ENCODE results near the gene ANKDD1B. TPM values are rescaled to one million over a fixed set of nuclear protein-coding genes. Genes with fewer than 3 reads are reported as not detected.

Gene ANKDD1B
- total RNA-seq = 1 to 10 TPM in 1 of 4 donors, under 1 TPM in 1, not detected in 2; 0.51 to 1.5 TPM

DNA sequence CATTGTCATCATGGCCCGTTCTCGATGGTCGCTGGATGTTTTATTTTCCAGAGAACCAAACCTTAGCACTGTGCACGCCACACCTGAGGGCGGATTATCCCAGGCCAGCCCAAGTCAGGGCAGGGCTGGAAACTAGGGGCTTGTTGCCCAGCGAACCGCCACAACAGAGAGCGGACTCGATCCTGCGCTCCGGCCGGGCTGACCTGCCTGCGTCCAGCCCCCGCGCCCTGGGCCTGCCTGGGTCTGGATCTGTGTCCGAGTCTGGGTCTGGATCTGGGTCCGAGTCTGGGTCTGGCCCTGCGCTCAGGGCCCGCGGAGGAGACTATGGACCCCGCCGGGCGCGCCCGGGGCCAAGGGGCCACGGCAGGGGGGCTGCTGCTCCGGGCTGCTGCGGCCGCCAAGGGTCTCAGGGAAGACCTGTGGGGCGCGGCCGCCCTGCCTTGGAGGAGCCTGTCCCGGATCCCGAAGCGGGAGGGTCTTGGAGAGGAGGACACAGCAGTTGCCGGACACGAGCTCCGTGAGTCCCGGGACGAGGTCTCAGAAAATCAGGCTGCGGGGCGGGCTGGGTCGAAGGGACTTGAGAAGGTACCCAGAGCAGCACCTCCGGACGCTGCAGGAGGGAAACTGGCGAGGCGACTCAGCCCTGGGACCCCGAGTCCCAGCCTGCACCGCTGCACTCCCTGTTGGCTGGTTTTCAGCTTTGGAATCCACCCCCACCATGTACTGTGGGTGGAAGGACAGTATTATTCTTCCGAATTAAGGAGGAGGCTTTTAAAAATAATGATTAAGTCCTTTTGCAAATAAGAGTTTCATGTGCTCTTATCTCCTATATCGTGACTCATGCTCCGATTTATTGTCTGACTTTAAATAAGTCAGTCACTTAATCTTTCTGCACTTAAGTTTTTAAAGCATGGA is at the start of gene ANKDD1B:
ANKDD1B (plus strand) TSS at position 143 of the 915 bp plus-strand sequence; CDS start at position 325, 182 bp downstream.
- TF ChIP-seq, protein P1, sequence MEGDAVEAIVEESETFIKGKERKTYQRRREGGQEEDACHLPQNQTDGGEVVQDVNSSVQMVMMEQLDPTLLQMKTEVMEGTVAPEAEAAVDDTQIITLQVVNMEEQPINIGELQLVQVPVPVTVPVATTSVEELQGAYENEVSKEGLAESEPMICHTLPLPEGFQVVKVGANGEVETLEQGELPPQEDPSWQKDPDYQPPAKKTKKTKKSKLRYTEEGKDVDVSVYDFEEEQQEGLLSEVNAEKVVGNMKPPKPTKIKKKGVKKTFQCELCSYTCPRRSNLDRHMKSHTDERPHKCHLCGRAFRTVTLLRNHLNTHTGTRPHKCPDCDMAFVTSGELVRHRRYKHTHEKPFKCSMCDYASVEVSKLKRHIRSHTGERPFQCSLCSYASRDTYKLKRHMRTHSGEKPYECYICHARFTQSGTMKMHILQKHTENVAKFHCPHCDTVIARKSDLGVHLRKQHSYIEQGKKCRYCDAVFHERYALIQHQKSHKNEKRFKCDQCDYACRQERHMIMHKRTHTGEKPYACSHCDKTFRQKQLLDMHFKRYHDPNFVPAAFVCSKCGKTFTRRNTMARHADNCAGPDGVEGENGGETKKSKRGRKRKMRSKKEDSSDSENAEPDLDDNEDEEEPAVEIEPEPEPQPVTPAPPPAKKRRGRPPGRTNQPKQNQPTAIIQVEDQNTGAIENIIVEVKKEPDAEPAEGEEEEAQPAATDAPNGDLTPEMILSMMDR (IDR thresholded peaks at IDR 0.05; ENCODE audit: low read depth) = no peak

- TF ChIP-seq, protein P1 (IDR thresholded peaks at IDR 0.05; ENCODE audit: low read depth) = no peak
These were observed 44.4 kb upstream of the ANKDD1B start for GRCh38 chr5:75566710-75567309.

DNA sequence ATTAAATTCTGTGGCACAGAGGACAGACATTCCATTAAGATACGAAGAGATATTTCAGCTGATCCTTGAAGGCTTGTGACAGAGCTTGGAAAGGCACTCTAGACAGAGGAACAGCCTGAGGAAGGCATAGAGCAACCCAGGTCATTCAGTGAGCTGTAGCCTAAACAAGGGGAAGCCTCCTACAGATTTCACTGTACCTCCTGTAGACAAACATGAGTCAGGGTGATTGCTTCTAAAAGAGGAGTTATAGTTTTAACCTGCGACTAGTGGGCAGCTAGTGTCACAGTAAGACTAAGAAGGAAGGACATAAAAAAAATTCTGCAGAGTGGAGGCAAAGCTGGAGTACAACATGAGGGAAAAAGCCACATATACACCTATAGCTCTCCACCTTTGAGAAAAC is 43.5 kb upstream of the ANKDD1B start:
- TF ChIP-seq, protein P1 (IDR thresholded peaks at IDR 0.05; ENCODE audit: low read depth) = no peak

- TF ChIP-seq, protein P1 (IDR thresholded peaks at IDR 0.05; ENCODE audit: low read depth) = no peak
These were observed 43.1 kb upstream of the ANKDD1B start for GRCh38 chr5:75568202-75568601.

- TF ChIP-seq, protein P1 (IDR thresholded peaks at IDR 0.05; ENCODE audit: low read depth) = no peak
These were observed 39.7 kb upstream of the ANKDD1B start for GRCh38 chr5:75571547-75571946.

DNA sequence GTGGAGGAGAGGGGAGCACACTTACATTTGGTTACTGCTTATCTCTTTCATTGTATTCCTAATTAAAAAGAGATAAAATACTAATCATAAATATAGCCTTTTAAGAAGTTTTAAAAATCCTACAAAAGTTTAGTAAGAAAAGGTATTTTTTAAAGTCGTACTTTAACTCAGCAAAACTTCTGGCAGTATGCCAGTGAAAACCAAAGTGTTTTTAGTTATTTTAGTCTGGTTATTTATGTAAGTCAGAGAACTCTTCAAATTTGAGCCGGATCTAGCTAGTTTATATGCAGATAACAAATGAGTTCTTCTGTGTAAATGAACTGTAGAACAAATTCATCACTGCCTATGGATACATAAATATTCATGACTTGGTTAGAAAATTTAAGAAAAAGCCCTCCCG is 36.5 kb upstream of the ANKDD1B start:
- TF ChIP-seq, protein P1 (IDR thresholded peaks at IDR 0.05; ENCODE audit: low read depth) = no peak

GRCh38 chr5:75584641-75585040 is 26.6 kb upstream of the ANKDD1B start:
- TF ChIP-seq, protein P1 (IDR thresholded peaks at IDR 0.05; ENCODE audit: low read depth) = no peak

All from subcutaneous adipose tissue (tissue), 4 donors.